HG03575 (cell line): ENCODE results near the gene INPP5F.
"Not testable (repeated sequence)": the region's sequence is repeated elsewhere in the genome, so short reads cannot be mapped to it uniquely, and the experiment has no call there.

Experiments used
- ATAC-seq: cut with Tn5 transposase; IDR thresholded peaks from one replicate; pipeline ENCODE4 v1.9.1; 2021; ENCODE audit not compliant: unreplicated experiment, insufficient number of reproducible peaks, low FRiP score; ENCODE audit errors: extremely low read depth

INPP5F gene

GRCh38 chr10:119702583-119702982 is 23.3 kb upstream of the INPP5F start:
- no peak for ATAC-seq

GRCh38 chr10:119703903-119704508 is 21.8 kb upstream of the INPP5F start:
- ATAC-seq: no peak

DNA sequence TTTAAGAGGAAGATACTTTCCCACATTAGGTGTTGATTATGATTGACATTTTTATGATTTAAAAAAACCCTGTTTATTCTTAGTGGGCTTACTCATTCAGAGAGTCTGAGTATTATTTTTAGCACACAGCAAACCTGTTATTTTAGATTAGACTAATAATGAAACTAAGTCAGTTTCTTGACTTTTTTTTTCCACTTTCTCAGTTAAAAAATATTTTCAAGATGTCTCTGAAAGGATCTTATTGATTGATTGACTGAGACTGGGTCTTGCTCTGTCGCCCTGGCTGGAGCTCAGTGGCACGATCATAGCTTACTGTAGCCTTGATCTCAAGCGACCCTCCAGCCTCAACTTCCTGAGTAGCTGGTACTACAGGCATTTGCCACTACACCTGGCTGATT is 20.4 kb upstream of the INPP5F start:
- peak; percentile 41 for ATAC-seq

- ATAC-seq: no peak
These were observed 19.1 kb upstream of the INPP5F start for GRCh38 chr10:119706521-119707278.

- ATAC-seq: not testable (repeated sequence)
These were observed 18.5 kb upstream of the INPP5F start for GRCh38 chr10:119707331-119707730.

- ATAC-seq: not testable (repeated sequence)
These were observed 14.9 kb upstream of the INPP5F start for GRCh38 chr10:119710935-119711334.

GRCh38 chr10:119713744-119714483 is 11.9 kb upstream of the INPP5F start:
- ATAC-seq: no peak

DNA sequence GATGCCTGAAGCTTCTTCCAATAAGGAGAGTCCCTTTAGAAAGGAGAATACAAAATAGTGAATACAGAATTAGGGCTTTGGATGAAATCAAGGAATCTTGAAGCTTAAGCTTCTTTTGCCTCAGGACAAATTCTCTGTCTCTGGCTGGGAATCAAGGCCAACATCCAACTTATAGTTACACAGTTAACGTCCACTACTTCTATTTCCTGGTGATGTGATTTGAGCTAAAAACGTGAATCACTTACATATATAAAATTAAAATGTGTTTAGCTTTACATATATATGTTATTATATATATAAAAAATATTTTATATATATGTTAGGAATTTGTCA is 11.4 kb upstream of the INPP5F start:
- ATAC-seq: no peak

- ATAC-seq: no peak
These were observed 10.0 kb upstream of the INPP5F start for GRCh38 chr10:119715628-119716505.

- ATAC-seq: no peak
These were observed 2.7 kb upstream of the INPP5F start for GRCh38 chr10:119723161-119723560.

- no peak for ATAC-seq
These were observed 2.2 kb upstream of the INPP5F start for GRCh38 chr10:119723624-119724023.

- ATAC-seq: no peak
These were observed 995 bp upstream of the INPP5F start for GRCh38 chr10:119724593-119725516.

- ATAC-seq: no peak
These were observed 378 bp upstream of the INPP5F start for GRCh38 chr10:119725517-119725827.

GRCh38 chr10:119726676-119727261 is 919 bp downstream of the INPP5F start:
- no peak for ATAC-seq

GRCh38 chr10:119728172-119728800 is 2.4 kb downstream of the INPP5F start:
- no peak for ATAC-seq

DNA sequence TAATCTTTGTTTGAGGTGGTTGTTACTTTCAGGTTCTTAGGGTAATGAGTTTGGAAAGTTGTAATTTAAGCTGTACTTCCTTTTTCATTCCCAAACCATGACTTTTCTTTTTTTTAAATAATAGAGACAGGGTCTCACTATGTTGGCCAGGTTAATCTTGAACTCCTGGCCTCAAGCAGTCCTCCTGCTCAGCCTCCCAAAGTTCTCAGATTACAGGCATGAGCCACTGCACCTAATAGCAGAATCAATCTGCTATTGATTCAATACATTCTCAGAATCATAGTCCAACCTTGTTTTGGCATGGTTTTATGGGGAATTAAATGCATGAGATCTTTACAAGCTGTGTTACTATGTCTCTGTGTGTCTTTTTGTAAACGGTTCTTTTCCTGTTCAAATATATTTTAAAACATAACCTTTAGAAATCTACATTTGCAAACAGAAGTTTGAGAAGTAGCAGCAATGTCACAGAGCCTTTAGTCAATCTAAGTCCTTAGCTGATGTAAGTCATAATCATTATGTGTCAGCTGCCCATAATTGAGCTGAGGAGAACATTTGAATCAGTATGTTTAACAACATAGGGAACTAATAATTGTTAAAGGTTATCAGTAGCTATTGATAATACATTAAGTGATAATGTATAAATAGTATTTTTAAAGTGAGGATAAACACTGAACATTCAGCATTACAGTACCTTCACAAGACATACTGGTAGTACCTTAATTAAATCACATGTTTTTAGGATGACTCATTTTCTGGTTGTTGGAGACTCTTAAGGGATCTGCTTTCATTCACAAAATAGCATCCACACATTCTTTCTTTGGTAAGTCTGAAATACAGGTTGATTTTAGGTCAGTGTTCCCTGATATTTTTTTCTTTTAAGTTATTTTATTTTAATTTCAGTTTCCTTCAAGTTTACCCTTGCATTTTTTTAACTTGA is 8.8 kb downstream of the INPP5F start:
- no peak for ATAC-seq

- no peak for ATAC-seq
These were observed 9.6 kb downstream of the INPP5F start for GRCh38 chr10:119735451-119735850.
